ENCODE data around the gene CFAP107.

DNA sequence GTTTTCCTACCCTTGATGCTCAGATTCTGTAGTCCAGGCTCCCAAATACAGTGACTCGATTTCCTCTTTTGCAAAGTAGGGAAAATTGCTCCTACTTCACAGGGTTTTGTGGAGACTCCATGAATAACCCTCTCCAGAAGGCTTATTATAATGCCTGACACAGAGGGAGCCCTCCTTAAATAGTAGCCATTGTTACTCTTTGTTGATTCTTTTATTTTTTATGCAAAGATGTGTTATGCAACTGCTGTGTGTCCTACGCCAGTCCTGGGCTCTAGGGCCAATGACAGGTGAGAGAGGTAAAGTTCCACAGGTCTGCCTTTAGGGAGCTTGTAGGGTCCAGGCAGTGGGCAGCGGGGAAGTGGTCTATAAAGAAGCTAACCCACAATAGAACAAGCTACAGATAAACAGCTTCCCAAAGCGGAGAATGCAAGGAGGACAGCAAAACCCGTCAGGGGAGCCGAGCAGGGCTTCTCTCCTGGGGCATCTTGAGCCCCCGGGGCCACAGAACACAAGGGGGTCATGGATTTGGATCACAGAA is 28.6 kb upstream of the CFAP107 start:
- TF ChIP-seq, protein P1, sequence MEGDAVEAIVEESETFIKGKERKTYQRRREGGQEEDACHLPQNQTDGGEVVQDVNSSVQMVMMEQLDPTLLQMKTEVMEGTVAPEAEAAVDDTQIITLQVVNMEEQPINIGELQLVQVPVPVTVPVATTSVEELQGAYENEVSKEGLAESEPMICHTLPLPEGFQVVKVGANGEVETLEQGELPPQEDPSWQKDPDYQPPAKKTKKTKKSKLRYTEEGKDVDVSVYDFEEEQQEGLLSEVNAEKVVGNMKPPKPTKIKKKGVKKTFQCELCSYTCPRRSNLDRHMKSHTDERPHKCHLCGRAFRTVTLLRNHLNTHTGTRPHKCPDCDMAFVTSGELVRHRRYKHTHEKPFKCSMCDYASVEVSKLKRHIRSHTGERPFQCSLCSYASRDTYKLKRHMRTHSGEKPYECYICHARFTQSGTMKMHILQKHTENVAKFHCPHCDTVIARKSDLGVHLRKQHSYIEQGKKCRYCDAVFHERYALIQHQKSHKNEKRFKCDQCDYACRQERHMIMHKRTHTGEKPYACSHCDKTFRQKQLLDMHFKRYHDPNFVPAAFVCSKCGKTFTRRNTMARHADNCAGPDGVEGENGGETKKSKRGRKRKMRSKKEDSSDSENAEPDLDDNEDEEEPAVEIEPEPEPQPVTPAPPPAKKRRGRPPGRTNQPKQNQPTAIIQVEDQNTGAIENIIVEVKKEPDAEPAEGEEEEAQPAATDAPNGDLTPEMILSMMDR (IDR thresholded peaks at IDR 0.05; ENCODE audit: low read depth, low read length), result no peak
- no peak for TF ChIP-seq EZH2phosphoT487 (IDR thresholded peaks at IDR 0.05; ENCODE audit: low read depth)
